Epidermal melanocyte (primary cell): ENCODE data around the gene HSPG2.
"Not testable (repeated sequence)": the region's sequence is repeated elsewhere in the genome, so short reads cannot be mapped to it uniquely, and the experiment has no call there.

Experiments used
- DNase-seq: peaks from one replicate; pipeline ENCODE4 v3.0.0; 2011; ENCODE audit warnings: low spot score; ENCODE audit not compliant: insufficient read length

Gene HSPG2

GRCh38 chr1:21795075-21795474 lies 142.0 kb downstream of the HSPG2 start:
- no peak for DNase-seq

DNA sequence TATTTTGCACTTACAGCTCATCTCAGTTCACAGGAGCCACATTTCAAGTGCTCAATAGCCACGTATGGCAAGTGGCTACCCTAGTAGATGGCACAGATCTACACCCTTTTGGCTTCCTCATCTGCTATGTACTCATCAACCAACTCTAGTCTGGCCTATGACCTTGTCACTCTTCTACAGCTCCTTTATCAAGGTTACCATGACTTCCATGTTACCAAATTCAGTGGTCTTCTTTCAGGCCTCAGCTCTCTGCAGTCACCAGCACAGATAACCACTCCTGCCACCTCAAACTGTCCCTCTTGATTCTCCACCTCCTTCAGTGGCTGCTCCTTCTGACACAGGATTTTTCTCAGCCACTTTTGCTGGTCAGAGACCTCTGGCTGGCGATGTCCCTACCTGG lies 142.5 kb downstream of the HSPG2 start:
- no peak for DNase-seq

- DNase-seq = no peak
These were observed 144.0 kb downstream of the HSPG2 start for GRCh38 chr1:21793104-21793503.

DNA sequence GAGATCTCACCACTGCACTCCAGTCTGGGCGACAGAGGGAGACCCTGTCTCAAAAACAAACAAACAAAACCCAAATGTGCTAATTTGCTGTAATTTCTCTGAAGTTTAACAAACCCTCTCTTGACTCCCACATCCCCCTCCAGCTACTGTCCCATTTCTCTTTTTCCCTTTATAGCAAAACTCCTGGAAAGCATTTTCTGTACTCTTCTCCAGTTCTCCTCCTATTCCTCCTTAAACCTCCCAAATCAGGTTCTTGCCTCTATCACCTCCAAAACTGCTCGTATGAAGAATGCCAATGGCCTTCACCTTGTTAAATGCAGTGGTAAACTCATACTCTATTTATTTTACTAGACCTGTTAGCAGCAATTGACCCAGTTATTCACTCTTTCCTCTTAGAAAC lies 150.5 kb downstream of the HSPG2 start:
- DNase-seq = no peak

DNA sequence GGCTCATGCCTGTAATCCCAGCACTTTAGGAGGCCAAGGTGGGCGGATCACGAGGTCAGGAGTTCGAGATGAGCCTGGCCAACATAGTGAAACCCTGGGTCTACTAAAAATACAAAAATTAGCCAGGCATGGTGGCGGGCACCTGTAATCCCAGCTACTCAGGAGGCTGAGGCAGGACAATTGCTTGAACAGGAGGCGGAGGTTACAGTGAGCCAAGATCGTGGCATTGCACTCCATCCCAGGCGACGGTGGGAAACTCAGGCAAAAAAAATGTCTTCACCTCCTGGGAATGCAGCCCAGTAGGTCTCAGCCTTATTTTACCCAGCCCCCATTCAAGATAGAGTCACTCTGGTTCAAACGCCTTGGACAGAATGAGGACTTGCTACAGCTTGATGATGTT lies 151.3 kb downstream of the HSPG2 start:
- DNase-seq = not testable (repeated sequence)

GRCh38 chr1:21783679-21784603 lies 153.2 kb downstream of the HSPG2 start:
- DNase-seq = no peak

GRCh38 chr1:21782868-21783678 lies 154.0 kb downstream of the HSPG2 start, which contains the start of gene USP48:
Gene USP48 (minus strand): TSS chr1:21783149. CDS start chr1:21782957, 192 bp downstream.
- peak; percentile 70 for DNase-seq

- no peak for DNase-seq
These were observed 154.7 kb downstream of the HSPG2 start for GRCh38 chr1:21782349-21782867.

GRCh38 chr1:21781815-21782348 lies 155.2 kb downstream of the HSPG2 start:
- no peak for DNase-seq

DNA sequence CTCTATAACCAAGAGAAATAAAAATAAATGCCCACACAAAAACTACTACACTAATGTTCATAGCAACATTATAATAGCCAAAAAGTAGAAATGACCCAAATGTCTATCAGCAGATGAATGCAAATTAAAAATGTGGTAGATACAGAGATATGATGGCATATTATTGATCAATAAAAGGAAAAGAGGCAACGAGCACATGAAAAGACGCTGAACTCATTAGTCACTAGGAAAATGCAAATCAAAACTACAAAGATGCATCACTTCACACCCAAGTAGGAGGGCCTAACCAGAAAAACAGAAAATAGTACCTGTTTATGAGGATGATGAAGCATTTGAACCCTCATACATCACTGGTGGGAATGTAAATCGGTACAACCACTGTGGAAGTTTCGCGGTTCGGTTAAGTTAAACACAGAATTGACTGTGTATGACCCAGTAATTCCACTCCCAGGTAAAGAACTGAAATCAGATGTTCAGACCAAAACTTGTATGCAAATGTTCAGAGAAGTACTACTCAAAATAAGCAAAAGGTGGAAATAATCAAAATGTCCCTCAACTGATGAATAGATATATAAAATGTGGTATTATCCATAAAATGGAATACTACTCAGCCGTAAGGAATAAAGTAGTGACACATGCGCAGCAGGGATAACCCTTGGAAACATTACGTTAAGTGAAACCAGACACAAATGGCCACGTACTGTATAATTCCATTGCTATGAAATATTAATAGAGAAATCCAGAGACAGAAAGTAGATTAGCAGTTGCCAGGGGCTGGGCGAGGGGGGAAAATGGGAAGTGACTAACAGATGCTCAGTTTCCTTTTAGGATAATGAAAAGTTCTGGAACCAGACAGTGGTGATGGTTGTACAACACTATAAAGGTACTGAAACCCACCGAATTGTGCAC lies 157.2 kb downstream of the HSPG2 start:
- no peak for DNase-seq

DNA sequence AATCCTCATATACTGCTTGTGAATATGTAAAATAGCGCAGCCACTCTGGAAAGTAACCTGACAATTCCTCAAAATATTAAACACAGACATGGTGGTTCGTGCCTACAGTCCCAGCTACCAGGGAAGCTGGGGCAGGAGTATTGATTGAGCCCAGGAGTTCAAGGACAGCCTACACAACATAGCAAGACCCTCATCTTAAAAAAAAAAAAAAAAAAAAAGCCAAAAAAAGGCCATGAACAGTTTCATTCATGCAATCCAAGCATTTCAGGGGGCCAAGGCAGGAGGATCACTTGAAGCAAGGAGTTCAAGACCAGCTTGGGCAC lies 158.7 kb downstream of the HSPG2 start:
- no peak for DNase-seq

GRCh38 chr1:21776925-21777324 lies 160.2 kb downstream of the HSPG2 start:
- not testable (repeated sequence) for DNase-seq

DNA sequence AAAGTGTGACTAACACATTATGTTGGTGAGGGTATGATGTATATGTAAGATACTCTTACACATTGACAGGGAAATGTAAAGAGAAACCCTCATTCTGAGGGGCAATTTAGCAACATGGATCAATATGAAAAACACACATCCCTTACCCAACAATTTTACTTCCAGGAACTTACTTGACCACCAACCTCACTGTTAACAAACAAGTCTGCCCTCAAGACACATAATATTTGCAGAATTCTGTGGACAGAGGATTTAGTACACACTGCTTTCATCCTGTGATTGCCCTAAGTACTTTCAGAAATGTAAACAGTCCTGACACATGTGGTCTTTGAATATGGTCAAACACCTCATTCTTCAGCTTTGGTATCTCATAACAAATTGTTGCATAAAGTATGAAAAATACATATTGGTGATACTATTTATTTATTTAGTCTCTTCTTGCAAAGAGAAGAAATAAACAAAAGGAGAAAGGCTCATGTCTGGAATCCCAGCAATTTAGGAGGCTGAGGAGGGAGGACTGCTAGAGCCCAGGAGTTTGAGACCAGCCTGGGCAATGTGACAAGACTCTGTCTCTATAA lies 161.0 kb downstream of the HSPG2 start:
- DNase-seq = no peak

DNA sequence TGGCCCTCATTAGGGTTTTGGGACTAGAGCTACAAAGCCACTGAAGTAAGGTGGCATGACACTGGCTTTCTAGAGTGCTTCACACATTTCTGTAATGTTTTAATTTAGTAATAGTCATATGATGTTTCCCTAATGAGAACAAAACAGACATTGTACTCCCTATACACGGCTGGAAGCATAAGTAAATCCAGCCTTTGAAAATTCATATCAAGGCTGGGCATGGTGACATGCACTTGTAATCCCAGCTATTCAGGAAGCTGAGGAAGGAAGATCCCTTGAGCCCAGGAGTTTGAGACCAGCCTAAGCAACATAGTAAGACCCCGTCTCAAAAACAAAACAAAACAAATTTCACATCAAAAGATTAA lies 161.6 kb downstream of the HSPG2 start:
- no peak for DNase-seq

DNA sequence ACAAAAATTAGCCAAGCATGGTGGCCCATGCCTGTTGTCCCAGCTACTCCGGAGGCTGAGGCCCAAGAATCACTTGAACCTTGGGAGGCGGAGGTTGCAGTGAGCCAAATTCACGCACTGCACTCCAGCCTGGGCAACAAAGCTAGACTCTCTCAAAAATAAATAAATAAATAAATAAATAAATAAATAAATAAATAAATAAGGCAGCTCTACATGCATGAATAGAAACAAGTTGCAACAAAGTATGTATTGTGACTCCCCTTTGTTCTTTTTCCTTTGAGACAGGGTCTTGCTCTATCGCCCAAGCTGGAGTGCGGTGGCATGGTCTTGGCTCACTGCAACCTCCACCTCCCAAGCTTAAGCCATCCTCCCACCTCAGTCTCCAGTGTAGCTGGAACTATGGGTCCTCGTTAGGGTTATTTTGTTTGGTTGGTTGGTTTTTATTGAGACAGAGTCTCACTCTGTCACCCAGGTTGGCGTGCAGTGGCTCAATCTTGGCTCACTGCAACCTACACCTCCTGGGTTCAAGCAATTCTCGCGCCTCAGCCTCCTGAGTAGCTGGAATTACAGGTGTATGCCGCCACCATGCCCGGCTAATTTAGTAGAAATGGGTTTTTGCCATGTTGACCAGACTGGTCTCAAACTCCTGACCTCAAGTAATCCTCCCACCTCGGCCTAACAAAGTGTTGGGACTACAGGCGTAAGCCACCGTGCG lies 162.1 kb downstream of the HSPG2 start:
- no peak for DNase-seq

DNA sequence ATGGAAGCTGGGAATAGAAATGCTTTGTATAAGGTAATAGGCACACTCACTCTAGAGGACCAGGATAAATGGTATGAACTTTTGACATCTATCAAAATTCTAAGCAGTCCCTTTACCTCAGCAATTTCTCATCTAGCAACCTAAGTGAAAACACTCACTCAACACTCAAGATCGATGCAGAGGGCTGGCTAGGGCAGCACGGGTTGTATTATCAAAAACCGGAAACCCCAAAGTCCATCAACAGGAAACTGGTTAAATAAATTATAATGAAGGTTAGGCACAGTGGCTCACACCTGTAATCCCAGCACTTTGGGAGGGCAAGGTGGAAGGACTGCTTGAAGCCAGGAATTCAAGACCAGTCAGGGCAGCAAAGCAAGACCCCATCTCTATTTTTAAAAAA lies 163.5 kb downstream of the HSPG2 start:
- no peak for DNase-seq
